Tibial nerve (tissue), 4 donors: ENCODE results near the gene RANBP17. TPM values are rescaled to one million over a fixed set of nuclear protein-coding genes. Genes with fewer than 3 reads are reported as not detected.

ENCODE experiments used
- DNase-seq, 2 donors: peaks; one replicate each; pipeline ENCODE4 v3.0.0-alpha.2; 2019; ENCODE audit warnings: low spot score in 2 of 2
- H3K27ac ChIP-seq, 4 donors: fragments of 200-600 bp; sonication (generic) in 3 of 4; one replicate each; pipeline ENCODE4 v1.5.1; 2017 to 2019; ENCODE audit warnings: mild to moderate bottlenecking in 1 of 4
- H3K27me3 ChIP-seq, 2 donors: fragments of 200-600 bp; sonication (generic) in 1 of 2; one replicate each; pipeline versions ENCODE4 v1.5.1 to v1.6.0; 2017 to 2019
- H3K36me3 ChIP-seq, 3 donors: fragments of 200-600 bp; sonication (generic); one replicate each; pipeline ENCODE4 v1.5.1; 2018 to 2019
- H3K4me1 ChIP-seq, 4 donors: fragments of 200-600 bp; sonication (generic) in 3 of 4; one replicate each; pipeline ENCODE4 v1.5.1; 2017 to 2019
- H3K4me3 ChIP-seq, 4 donors: fragments of 200-600 bp; sonication (generic) in 3 of 4; one replicate each; pipeline ENCODE4 v1.5.1; 2017 to 2019; ENCODE audit warnings: mild to moderate bottlenecking in 1 of 4, moderate library complexity in 1 of 4
- H3K9me3 ChIP-seq, 4 donors: fragments of 200-600 bp; sonication (generic) in 3 of 4; one replicate each; pipeline ENCODE4 v1.5.1; 2017 to 2019
- EP300 ChIP-seq, 2 donors: sonication (generic); formaldehyde crosslinking; IDR thresholded peaks; one replicate each; pipeline ENCODE4 v1.6.1; 2017; ENCODE audit warnings: antibody characterized with exemption in 2 of 2, mild to moderate bottlenecking in 1 of 2
- POLR2A ChIP-seq, 2 donors: fragments of 450-650 bp; IDR thresholded peaks; one replicate each; pipeline ENCODE4 v1.6.1; 2017; ENCODE audit warnings: antibody characterized with exemption in 2 of 2, mild to moderate bottlenecking in 2 of 2, moderate library complexity in 2 of 2
- WGBS, 2 donors: methylation state at CpG; one replicate each; pipeline ENCODE4 v1.1.5; 2018; 5-methylcytosine and 5-hydroxymethylcytosine counted together
- total RNA-seq, 4 donors: library from RNA; depleted of rRNA; stranded (reverse); fragments of >200 nt; gene quantifications; one replicate each; pipeline ENCODE4 v1.1.0, GENCODE V29; 2016
- TF ChIP-seq, protein P1 (sequence below), 5 experiments: fragments of 200-600 bp in 3 of 5; fragments of 450-650 bp in 2 of 5; sonication (generic) in 3 of 5; IDR thresholded peaks; one replicate each; pipeline ENCODE4 v1.5.1; 2016 to 2019; ENCODE audit warnings: antibody characterized with exemption in 5 of 5, mild to moderate bottlenecking in 3 of 5, moderate library complexity in 2 of 5

RANBP17 gene
- total RNA-seq, 4 donors from 2014 or later, result 10.8 to 34.5 (median 17.6) TPM

- no peaks in the 10 kb centered on the region for H3K27me3 ChIP-seq
- no peak overlapping the region for H3K4me3 ChIP-seq
- no peaks in the 10 kb centered on the region for H3K9me3 ChIP-seq
- H3K4me1 ChIP-seq, result no peaks in the 10 kb centered on the region
- no peak for DNase-seq
- TF ChIP-seq POLR2A (IDR thresholded peaks at IDR 0.05), result no peak
- TF ChIP-seq EP300 (IDR thresholded peaks at IDR 0.05), result no peak
- TF ChIP-seq, protein P1, sequence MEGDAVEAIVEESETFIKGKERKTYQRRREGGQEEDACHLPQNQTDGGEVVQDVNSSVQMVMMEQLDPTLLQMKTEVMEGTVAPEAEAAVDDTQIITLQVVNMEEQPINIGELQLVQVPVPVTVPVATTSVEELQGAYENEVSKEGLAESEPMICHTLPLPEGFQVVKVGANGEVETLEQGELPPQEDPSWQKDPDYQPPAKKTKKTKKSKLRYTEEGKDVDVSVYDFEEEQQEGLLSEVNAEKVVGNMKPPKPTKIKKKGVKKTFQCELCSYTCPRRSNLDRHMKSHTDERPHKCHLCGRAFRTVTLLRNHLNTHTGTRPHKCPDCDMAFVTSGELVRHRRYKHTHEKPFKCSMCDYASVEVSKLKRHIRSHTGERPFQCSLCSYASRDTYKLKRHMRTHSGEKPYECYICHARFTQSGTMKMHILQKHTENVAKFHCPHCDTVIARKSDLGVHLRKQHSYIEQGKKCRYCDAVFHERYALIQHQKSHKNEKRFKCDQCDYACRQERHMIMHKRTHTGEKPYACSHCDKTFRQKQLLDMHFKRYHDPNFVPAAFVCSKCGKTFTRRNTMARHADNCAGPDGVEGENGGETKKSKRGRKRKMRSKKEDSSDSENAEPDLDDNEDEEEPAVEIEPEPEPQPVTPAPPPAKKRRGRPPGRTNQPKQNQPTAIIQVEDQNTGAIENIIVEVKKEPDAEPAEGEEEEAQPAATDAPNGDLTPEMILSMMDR (IDR thresholded peaks at IDR 0.05), result no peak
- H3K27ac ChIP-seq, result no peak overlapping the region
- WGBS, 2 donors, result 90 to 92% methylated on average over 2 of the region's 2 CpGs
- H3K36me3 ChIP-seq, result no peaks in the 10 kb centered on the region
Observed at GRCh38 chr5:170844651-170845050, 17.2 kb upstream of the RANBP17 start.

GRCh38 chr5:170846416-170846815 is 15.4 kb upstream of the RANBP17 start:
- Histone ChIP-seq H3K4me3 (no peak overlapping the region), H3K27me3 (no peaks in the 10 kb centered on the region), H3K9me3 (no peaks in the 10 kb centered on the region), H3K27ac (no peak overlapping the region), H3K36me3 (no peaks in the 10 kb centered on the region), H3K4me1 (no peaks in the 10 kb centered on the region)
- TF ChIP-seq, protein P1 (IDR thresholded peaks at IDR 0.05), result no peak
- TF ChIP-seq EP300 (IDR thresholded peaks at IDR 0.05) (no peak), POLR2A (IDR thresholded peaks at IDR 0.05) (no peak)
- no peak for DNase-seq

GRCh38 chr5:170846846-170847245 is 15.0 kb upstream of the RANBP17 start:
- no peaks in the 10 kb centered on the region for H3K9me3 ChIP-seq
- H3K4me3 ChIP-seq, result no peak overlapping the region
- no peak for DNase-seq
- no peak overlapping the region for H3K27ac ChIP-seq
- no peaks in the 10 kb centered on the region for H3K4me1 ChIP-seq
- TF ChIP-seq POLR2A (IDR thresholded peaks at IDR 0.05) (no peak), EP300 (IDR thresholded peaks at IDR 0.05) (no peak)
- TF ChIP-seq, protein P1 (IDR thresholded peaks at IDR 0.05), result no peak
- H3K27me3 ChIP-seq, result no peaks in the 10 kb centered on the region
- H3K36me3 ChIP-seq, result no peaks in the 10 kb centered on the region

DNA sequence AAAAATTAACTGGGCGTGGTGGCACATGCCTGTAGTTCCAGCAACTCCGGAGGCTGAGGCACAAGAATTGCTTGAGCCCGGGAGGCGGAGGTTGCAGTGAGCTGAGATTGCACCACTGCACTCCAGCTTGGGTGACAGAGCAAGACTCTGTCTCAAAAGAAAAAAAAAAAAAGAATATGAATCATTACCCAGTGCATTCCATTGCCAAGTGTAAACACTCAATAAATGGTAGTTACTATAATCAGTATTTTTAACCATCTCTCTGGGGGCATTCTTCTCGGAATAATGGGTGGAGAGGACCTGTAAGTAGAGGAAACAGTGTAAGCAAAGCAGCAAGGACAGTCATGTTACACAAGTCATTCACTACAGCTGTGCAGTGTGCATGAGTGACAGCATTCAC is 13.8 kb upstream of the RANBP17 start:
- TF ChIP-seq, protein P1 (IDR thresholded peaks at IDR 0.05), result no peak
- TF ChIP-seq EP300 (IDR thresholded peaks at IDR 0.05) (no peak), POLR2A (IDR thresholded peaks at IDR 0.05) (no peak)
- no peaks in the 10 kb centered on the region for H3K4me1 ChIP-seq
- H3K9me3 ChIP-seq, result no peaks in the 10 kb centered on the region
- no peaks in the 10 kb centered on the region for H3K36me3 ChIP-seq
- no peaks in the 10 kb centered on the region for H3K27me3 ChIP-seq
- no peak for DNase-seq
- WGBS, 2 donors, result 63 to 77% methylated on average over 5 of the region's 5 CpGs
- no peak overlapping the region for H3K27ac ChIP-seq
- no peak overlapping the region for H3K4me3 ChIP-seq

GRCh38 chr5:170849374-170849773 is 12.4 kb upstream of the RANBP17 start:
- H3K36me3 ChIP-seq, result no peaks in the 10 kb centered on the region
- WGBS, 2 donors, result 70 to 83% methylated on average over 2 of the region's 2 CpGs
- DNase-seq, result no peak
- TF ChIP-seq, protein P1 (IDR thresholded peaks at IDR 0.05), result no peak
- TF ChIP-seq EP300 (IDR thresholded peaks at IDR 0.05), result no peak
- no peak for TF ChIP-seq POLR2A (IDR thresholded peaks at IDR 0.05)
- H3K4me1 ChIP-seq, result no peaks in the 10 kb centered on the region
- H3K27ac ChIP-seq, result no peak overlapping the region
- H3K27me3 ChIP-seq, result no peaks in the 10 kb centered on the region
- no peaks in the 10 kb centered on the region for H3K9me3 ChIP-seq
- no peak overlapping the region for H3K4me3 ChIP-seq
